Skeletal muscle cell (primary cell): ENCODE results near the gene CAGE1.
"Not testable (repeated sequence)": the region's sequence is repeated elsewhere in the genome, so short reads cannot be mapped to it uniquely, and the experiment has no call there.

Experiments used
- DNase-seq: peaks from one replicate; pipeline ENCODE4 v3.0.0-alpha.2; 2010; ENCODE audit warnings: low read depth
- H3K4me3 ChIP-seq: 2 replicates; pipeline ENCODE4 v1.5.1; 2011; ENCODE audit warnings: low read depth, mild to moderate bottlenecking, control low read depth, low read length, moderate library complexity

Gene CAGE1

DNA sequence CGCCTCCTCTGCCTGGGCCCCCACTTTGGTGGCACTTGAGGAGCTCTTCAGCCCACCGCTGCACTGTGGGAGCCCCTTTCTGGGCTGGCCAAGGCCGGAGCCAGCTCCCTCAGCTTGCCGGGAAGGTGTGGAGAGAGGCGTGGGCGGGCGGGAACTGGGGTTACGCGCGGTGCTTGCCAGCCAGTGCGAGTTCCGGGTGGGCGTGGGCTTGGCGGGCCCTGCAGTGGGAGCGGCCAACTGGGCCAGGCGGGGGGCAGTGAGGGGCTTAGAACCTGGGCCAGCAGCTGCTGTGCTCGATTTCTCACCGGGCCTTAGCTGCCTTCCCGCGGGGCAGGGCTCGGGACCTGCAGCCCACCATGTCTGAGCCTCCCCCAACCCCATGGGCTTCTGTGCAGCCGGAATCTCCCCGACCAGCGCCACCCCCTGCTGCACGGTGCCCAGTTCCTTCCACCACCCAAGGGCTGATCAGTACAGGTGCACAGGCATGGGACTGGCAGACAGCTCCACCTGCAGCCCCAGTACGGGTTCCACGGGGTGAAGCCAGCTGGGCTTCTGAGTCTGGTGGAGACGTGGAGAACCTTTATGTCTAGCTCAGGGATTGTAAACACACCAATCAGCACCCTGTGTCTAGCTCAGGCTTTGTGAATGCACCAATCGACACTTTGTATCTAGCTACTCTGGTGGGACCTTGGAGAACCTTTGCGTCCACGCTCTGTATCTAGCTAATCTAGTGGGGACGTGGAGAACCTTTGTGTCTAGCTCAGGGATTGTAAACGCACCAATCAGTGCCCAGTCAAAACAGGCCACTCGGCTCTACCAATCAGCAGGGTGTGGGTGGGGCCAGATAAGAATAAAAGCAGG is 74.2 kb downstream of the CAGE1 start:
- not testable (repeated sequence) for H3K4me3 ChIP-seq, DNase-seq

DNA sequence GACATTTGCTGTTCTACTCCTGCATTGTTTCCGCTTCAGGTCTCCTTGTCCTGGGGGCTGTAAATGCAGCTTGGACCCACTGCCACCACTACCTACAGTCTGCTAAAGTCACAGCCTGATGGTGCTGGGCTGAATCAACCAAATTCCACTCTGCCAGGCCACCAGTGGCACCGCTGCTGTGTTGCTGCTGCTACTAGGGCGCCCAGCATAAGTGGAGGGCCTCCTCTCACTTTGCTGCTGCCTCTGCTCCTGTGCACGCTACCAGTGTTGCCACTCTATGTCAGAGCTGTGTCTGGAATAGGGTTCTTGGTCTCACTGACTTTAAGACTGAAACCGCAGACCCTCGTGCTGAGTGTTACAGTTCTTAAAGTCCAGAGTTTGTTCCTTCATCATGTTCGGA is 75.1 kb downstream of the CAGE1 start:
- no peak overlapping the region for H3K4me3 ChIP-seq
- DNase-seq = no peak

DNA sequence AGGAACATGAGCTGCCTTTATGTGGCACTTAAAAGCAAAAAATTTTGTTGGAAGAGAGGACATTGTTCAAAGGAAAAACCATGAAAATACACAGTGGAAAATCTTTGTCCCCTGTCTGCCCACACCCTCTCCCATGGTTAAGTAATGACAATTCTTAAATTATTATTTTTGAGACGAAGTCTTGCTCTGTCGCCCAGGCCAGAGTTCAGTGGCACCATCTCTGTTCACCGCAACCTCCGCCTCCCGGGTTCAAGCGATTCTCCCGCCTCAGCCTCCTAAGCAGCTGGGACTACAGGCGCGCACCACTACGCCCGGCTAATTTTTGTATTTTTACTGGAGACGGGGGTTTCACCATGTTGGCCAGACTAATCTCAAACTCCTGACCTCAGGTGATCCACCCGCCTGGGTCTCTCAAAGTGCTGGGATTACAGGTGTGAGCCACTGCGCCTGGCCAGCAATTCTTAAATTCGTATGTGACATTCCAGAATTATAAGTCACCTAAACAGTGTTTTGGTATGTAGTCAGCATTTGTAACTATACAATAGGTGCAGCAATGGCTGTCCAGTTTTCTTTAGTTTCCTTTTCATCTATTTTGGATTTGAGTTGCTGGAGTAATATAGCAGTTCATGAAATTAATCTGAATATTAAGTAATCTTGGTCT is 75.9 kb downstream of the CAGE1 start:
- no peak for DNase-seq
- peak overlapping the region; percentile 94 for H3K4me3 ChIP-seq

DNA sequence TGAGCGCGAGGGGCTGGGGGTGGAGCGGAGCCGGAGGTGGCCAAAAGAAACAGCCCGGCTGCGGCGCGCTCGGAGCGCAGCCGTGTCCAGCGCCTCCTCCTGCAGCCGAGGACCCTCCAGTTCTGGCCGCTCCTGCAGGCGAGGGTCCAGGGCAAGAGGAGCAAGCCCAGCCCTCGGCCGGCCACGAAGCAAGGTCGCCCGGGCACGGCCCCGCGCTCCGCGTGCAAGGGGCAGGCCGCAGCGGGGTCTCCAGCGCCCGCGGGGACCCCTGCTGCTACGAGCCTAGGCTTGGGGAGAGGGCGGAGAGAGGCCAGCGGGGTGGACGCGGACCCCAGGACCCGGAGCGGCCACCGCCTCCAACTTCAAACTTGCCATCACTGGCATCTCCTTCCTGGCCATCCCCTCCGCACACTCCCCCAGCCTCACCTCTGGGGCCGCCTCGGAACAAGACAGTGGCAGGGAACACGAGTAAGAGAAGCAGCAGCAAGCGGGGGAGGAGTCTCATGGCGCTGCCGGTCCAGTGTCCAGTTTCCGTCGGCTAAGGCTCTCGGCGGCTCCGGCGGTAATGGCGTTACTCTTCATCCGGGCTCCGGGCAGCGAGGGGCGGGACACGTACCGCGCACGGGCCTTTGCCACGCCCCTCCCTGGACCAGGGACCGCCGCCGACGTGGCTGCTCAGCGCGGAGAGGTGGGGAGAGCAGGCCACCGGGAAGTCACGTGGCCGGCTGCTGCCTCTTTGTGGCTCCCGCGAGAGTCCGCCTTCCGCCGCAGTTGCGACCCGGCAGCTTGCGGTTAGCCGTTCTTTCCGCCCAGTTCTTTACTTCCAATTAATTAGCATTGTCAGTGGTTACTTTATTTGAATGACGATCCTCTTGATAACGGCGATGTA is 76.7 kb downstream of the CAGE1 start, which contains the start of gene SSR1:
SSR1 (minus strand) TSS at position 584 of the 889 bp plus-strand sequence; CDS start at position 505, 79 bp downstream.
- DNase-seq = peak; percentile 91
- H3K4me3 ChIP-seq = peak within 1 kb of the TSS; percentile 94

DNA sequence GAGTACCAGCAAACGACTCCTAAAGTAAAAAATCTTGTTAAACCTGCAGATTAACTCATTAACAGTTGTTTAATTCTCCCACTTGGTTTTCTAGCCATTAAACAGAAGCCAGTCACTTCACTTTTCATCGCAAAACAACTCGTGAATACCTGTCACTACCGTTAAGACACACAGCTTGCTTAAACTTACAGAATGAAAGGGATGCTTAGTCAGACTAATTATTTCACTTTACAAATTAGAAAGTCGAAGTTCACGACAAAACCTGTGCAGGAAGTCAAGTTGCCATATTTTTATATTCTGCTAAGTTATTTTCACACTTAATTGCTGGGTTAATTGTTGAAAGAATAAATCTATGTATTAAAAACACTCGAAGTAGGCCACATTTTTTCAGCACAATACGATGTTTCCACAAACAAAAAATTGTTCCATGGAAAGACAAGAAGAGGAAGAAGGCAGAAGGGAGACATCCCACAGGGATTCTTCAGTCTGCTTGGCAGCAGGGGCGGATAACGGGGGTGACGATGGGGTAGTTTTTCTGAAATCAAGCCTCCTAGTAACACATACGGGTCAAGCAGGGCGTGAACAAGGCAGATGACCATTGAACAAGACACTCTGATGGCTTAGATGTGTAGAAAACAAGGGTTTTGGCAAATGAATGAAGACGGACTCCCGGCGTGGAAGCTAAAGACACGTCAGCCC is 77.5 kb downstream of the CAGE1 start:
- DNase-seq = no peak
- peak overlapping the region; percentile 94 for H3K4me3 ChIP-seq

DNA sequence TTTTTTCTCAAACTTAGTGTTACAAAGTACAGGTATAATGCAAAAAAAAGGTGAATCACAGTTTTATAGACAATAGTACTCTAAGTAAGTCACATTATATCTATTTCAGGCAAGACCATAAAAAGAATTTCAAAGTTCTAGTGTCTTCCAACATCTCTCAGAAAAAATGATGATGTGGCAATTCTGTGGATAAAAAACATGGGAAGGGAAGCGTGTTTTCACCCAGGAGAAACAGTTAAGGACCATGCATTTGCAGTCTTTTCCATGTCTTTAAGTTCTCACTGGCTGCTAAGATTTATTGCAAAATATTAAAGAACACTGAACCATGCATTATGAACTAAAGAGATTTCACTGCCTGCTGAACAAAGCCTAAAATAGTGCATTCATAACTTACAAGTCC is 78.4 kb downstream of the CAGE1 start:
- peak overlapping the region; percentile 94 for H3K4me3 ChIP-seq
- DNase-seq = no peak

DNA sequence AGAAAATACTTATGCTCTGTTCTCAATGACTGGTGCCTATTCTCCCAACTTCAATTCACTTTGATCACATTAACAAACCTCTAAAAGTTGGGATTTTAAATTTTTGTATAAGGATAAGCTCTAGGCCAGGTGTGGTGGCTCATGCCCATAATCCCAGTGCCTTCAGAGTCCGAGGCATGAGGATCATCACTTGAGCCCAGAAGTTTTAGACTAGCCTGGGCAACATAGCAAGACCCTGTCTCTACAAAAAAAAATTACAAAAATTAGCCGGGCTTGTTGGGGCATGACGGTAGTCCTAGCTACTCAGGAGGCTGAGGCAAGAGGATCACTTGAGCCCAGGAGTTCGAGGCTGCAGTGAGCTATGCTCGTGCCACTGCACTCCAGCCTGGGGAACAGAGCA is 80.5 kb downstream of the CAGE1 start:
- DNase-seq = no peak
- no peak overlapping the region for H3K4me3 ChIP-seq

DNA sequence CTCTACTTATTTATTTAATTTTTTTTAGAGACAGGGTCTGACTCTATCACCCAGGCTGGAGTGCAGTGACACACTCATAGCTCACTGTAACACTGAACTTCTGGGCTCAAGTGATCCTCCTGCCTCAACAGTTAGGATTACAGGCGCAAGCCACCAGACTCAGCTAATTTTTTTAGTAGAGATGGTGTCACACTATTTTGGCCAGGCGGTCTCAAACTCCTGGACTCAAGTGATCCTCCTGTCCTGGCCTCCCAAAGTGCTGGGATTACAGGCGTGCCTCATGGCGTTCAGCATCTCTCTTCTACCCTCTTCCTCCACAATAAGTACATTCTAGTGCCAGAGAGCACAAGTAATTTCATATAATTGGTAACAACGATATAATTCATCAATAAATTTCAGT is 82.0 kb downstream of the CAGE1 start:
- no peak overlapping the region for H3K4me3 ChIP-seq
- DNase-seq = no peak

DNA sequence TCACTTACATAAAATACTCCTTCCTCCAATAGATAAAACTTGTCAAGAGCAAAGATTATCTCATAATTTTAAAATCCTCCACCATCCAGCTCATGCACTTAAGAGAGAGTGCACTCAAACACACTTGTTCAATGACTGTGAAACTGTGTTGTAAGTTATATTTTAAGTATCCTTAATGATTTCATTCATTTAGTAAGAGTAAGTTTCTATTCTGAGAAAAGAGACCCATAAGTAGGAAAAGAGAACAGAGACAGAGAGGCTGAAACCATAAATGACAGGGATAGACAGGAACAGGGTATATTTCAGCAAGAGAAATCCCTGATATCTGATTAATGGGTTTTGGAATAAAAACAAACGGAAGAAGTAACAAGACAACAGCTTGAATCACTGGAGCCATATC is 84.7 kb downstream of the CAGE1 start:
- no peak for DNase-seq
- H3K4me3 ChIP-seq = no peak overlapping the region

DNA sequence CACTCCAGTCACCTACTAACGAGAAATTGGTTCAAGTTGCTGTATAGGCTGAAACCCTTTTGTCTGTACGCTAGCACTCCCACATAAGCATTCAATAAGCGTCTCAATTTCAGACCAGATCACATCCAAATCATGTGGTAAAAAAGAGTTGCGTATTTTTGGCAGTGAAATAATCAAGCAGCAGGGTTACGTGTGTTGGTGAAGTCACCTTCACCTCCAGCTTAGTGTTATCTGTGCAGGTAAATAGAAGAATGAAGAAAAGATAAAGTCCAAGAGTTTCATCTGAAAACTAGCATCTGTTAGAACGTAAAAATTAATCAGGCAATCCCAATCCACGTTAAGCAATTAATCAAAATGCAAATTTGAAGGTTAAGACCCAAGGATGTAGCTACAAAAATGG is 87.8 kb downstream of the CAGE1 start:
- H3K4me3 ChIP-seq = no peak overlapping the region
- DNase-seq = no peak

DNA sequence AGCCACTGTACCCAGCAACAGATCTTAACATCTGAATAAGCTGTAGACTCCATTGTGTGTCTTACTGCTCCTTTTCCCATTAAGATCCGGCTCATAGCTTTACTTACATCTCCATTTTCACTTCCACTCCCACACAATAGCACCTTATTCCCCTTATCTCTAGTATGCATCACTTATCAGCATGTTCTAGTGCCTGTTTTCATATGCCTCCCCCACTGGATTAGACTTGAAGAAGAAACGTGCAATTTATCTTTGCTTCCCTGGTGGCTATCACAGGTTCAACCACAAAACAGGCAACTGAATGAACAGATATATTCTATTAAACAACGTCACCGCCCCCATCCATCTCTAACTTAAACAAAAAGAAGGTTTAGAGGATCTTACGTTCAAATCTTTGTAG is 88.6 kb downstream of the CAGE1 start:
- no peak overlapping the region for H3K4me3 ChIP-seq
- no peak for DNase-seq

DNA sequence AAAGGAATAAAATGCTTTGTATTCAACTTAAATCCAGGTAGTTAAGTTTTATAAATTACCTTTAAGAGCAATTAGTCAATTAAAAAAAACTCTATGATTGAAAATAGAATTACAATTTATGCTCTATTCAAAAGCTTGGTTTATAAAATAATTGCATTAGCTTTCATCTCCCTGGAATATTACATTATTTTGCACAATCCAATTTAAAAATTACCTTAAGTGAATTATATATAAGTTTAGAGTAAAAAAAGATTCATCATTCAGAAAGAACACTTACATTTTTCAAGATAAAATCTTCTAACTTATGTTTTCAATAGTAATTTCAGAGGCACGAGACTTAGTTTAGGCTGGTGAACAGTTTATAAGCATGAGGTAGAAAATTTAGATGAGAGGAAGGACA is 91.4 kb downstream of the CAGE1 start:
- no peak overlapping the region for H3K4me3 ChIP-seq
- no peak for DNase-seq

DNA sequence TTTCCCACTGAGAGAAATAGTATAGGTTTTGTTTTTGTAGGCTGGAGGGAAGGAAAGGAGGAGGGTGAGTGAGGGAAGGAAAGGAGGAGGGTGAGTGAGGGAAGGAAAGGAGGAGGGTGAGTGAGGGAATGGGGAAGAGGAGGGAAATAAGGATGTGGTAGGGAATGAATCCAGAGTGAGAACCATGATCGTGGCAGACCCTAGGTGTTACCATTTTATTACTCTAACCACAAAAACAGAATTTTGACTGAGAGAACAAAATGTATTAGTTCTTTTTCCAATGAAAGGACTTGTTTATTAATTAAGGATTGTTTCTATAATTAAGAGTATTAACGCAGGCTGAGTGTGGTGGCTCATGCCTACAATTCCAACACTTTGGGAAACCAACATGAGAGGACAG is 92.9 kb downstream of the CAGE1 start:
- H3K4me3 ChIP-seq = no peak overlapping the region
- DNase-seq = no peak

DNA sequence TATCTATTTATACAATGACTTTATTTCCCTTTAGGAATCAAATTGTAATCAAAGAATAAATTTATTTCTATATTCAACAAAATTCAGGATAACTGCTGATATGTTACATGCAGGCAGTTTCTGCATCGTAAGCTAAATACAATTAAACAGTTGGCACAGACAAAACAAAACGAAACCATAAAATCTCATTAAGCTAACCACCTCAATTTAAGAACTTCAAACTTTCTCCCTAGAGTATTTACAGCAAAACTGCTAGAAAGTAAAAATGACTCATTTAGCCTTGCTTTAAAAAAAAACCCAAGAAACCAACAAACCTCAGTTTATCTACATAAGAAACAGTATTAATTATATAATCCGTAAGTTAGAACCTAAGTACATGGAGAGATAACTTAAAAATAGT is 93.6 kb downstream of the CAGE1 start:
- no peak overlapping the region for H3K4me3 ChIP-seq
- DNase-seq = no peak

DNA sequence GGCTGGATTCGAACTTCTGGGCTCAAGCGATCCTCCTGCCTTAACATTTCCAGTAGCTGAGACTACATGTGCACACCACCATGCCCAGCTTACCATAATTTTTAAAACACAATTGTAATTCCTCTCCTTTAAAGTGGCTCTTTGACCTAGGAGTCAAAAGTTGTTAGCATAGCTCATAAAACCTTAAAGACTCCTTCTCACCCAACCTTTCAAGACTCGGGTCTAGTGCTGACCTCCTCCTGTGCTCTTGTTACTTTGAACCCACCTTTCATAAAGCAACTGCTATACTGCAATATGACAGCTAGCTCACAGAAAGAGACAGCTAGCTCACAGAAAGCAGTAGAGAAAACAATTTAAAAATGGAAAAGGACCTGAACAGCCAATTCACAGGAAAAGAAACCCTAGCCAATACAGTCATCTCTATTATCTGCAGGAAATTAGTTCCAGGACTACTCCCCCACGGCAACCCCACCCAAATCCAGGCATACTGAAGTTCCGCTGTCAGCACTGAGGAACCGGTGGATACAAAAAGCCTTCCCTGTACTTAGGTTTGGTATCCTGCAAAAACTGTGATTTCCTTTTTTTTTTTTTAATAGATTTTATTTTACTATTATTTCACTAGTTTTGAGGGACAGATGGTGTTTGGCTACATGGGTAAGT is 96.8 kb downstream of the CAGE1 start:
- H3K4me3 ChIP-seq = no peak overlapping the region
- no peak for DNase-seq

DNA sequence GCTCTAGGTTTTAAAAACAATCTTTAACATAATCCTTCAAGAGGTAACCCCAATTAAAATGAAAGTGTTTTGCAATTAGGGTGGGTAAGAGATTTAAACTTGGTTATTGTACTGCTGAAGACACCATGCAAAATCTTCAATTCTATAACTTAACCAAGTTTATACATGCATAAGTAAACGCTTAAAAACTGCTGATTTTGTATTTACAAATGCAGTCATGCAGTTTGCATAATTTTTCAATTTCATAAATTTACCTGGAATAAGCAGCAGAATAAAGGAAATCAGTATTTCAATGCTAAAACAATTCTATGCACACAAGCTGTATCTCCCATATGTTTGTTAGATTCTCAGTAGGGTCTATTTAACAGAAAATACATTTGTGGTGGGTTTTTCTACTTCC is 99.5 kb downstream of the CAGE1 start:
- no peak overlapping the region for H3K4me3 ChIP-seq
- DNase-seq = no peak

DNA sequence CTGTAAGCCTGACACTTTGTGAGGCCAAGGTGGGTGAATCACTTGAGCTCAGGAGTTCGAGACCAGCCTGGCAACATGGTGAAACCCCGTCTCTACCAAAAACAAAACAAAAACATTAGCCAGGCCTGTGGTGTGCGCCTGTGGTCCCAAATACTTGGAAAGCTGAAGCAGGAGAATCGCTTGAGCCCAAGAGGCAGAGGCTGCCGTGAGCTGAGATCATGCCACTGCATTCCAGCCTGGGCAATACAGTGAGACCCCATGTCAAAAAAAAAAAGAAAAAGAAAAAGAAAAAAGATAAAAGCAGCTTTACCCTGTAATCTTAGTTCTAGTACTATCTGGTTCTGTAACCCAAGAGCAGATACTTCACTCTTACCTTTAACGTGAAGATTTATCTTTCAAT is 104.1 kb downstream of the CAGE1 start:
- no peak for DNase-seq
- no peak overlapping the region for H3K4me3 ChIP-seq

DNA sequence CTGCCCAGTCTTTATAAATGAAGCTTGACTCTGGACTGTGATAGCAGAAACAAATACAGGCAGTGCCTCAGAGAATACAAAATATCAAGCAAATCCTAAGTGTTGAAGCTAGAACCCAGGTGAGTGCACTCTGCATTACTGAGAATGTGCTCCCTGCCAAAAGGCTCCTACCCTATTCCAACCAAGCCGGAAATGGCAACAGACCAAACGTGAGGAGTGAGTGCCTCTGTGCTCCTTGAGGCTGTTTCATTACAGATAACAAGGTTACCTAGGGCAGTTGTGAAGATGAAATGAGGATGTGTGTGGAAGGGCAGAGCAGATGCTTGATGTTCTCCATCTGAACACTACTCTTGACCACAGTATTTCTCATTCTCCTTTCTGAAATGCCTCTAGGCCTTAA is 105.9 kb downstream of the CAGE1 start:
- H3K4me3 ChIP-seq = no peak overlapping the region
- no peak for DNase-seq
